Calu3 (cell line): ENCODE data around the gene GPR17. TPM values are rescaled to one million over a fixed set of nuclear protein-coding genes. Genes with fewer than 3 reads are reported as not detected.

Source experiments
- BruUV-seq: library from RNA; stranded (reverse); fragments of 400-500 nt; replicated peaks from 2 replicates; lab custom pipeline; 2021; lab: Mats Ljungman, UMichigan
- CTCF ChIA-PET: fragments of 300-600 bp; sonication (Branson Sonifier 250); formaldehyde crosslinking; loops from one replicate; lab custom pipeline; 2022; ENCODE audit warnings: antibody characterized with exemption; lab: Charles Lee
- DNase-seq: peaks from one replicate; pipeline ENCODE4 v3.0.0; 2022
- H3K27ac Mint-ChIP-seq: one replicate; pipeline ENCODE4 v1.8.0; 2022; ENCODE audit warnings: mixed read lengths; ENCODE audit not compliant: unreplicated experiment
- H3K27me3 Mint-ChIP-seq: one replicate; pipeline ENCODE4 v1.8.0; 2022; ENCODE audit warnings: mixed read lengths; ENCODE audit not compliant: unreplicated experiment
- H3K36me3 Mint-ChIP-seq: one replicate; pipeline ENCODE4 v1.8.0; 2022; ENCODE audit warnings: mild to moderate bottlenecking, moderate library complexity, mixed read lengths; ENCODE audit not compliant: insufficient read depth, unreplicated experiment
- H3K4me1 Mint-ChIP-seq: one replicate; pipeline ENCODE4 v1.8.0; 2022; ENCODE audit warnings: mild to moderate bottlenecking, low read depth, mixed read lengths; ENCODE audit not compliant: unreplicated experiment
- H3K4me3 Mint-ChIP-seq: one replicate; pipeline ENCODE4 v1.8.0; 2022; ENCODE audit warnings: mild to moderate bottlenecking, low read depth, moderate library complexity, mixed read lengths; ENCODE audit not compliant: unreplicated experiment
- H3K9me3 Mint-ChIP-seq: one replicate; pipeline ENCODE4 v1.8.0; 2022; ENCODE audit warnings: low read depth, mixed read lengths; ENCODE audit not compliant: unreplicated experiment
- CTCF ChIP-seq: fragments of 200-600 bp; IDR thresholded peaks from one replicate; pipeline ENCODE4 v1.8.0; 2022; ENCODE audit warnings: antibody characterized with exemption; ENCODE audit not compliant: unreplicated experiment
- intact Hi-C: fragments of 100-400 bp; cut with micrococcal nuclease; formaldehyde crosslinking; loops from one replicate; pipeline ENCODE4 v1.10.0; 2022; ENCODE audit not compliant: unreplicated experiment
- total RNA-seq: library from RNA; stranded (reverse); gene quantifications from 2 replicates; pipeline ENCODE4 v1.2.3, GENCODE V29; 2022

The GPR17 gene
- total RNA-seq, 1 experiment from 2014 or later: not detected

- H3K27ac Mint-ChIP-seq: no peak overlapping the region
- H3K4me3 Mint-ChIP-seq: no peak overlapping the region
- no peaks in the 10 kb centered on the region for H3K36me3 Mint-ChIP-seq
- CTCF ChIA-PET: no interaction called here
- no TSS peak for BruUV-seq
- H3K9me3 Mint-ChIP-seq: peaks cover 3% of the 10 kb centered on the region
- no peaks in the 10 kb centered on the region for H3K4me1 Mint-ChIP-seq
- no peak for DNase-seq
- peaks cover 47% of the 10 kb centered on the region for H3K27me3 Mint-ChIP-seq
- intact Hi-C loops: no loop called here
- no peak for TF ChIP-seq CTCF
Observed at GRCh38 chr2:127598711-127599110, 47.2 kb upstream of the GPR17 start.

GRCh38 chr2:127599211-127599610 lies 46.7 kb upstream of the GPR17 start:
- intact Hi-C loops: no loop called here
- no peaks in the 10 kb centered on the region for H3K36me3 Mint-ChIP-seq
- peaks cover 52% of the 10 kb centered on the region for H3K27me3 Mint-ChIP-seq
- no peak for DNase-seq
- no peak overlapping the region for H3K4me3 Mint-ChIP-seq
- BruUV-seq: no TSS peak
- H3K27ac Mint-ChIP-seq: no peak overlapping the region
- no peak for TF ChIP-seq CTCF
- H3K4me1 Mint-ChIP-seq: no peaks in the 10 kb centered on the region
- peaks cover 3% of the 10 kb centered on the region for H3K9me3 Mint-ChIP-seq
- CTCF ChIA-PET: interaction anchor here (0.6 kb wide), 1 partner anchor 95 kb away, joined by 6 read pairs; no protein-coding TSS in a partner anchor

GRCh38 chr2:127604986-127605385 lies 41.0 kb upstream of the GPR17 start:
- Mint-ChIP-seq H3K9me3 (peaks cover 3% of the 10 kb centered on the region), H3K27ac (no peak overlapping the region), H3K36me3 (no peaks in the 10 kb centered on the region), H3K27me3 (peaks cover 53% of the 10 kb centered on the region), H3K4me1 (no peaks in the 10 kb centered on the region), H3K4me3 (no peak overlapping the region)
- CTCF ChIA-PET: interaction anchor here (0.8 kb wide), 1 partner anchor 26 kb away, joined by 3 read pairs; no protein-coding TSS in a partner anchor
- DNase-seq: no peak
- intact Hi-C loops: no loop called here
- no peak for TF ChIP-seq CTCF
- no TSS peak for BruUV-seq

- CTCF ChIA-PET: no interaction called here
- Mint-ChIP-seq H3K9me3 (peaks cover 3% of the 10 kb centered on the region), H3K4me3 (no peak overlapping the region), H3K27me3 (peaks cover 54% of the 10 kb centered on the region), H3K36me3 (no peaks in the 10 kb centered on the region), H3K4me1 (no peaks in the 10 kb centered on the region), H3K27ac (no peak overlapping the region)
- intact Hi-C loops: no loop called here
- BruUV-seq: no TSS peak
- no peak for TF ChIP-seq CTCF
- DNase-seq: no peak
Observed at GRCh38 chr2:127605691-127606263, 40.2 kb upstream of the GPR17 start.
